Tracheal epithelial cell (primary cell): Measurements from ENCODE around the gene FAM20C. TPM values are rescaled to one million over a fixed set of nuclear protein-coding genes. Genes with fewer than 3 reads are reported as not detected.

ENCODE experiments used
- total RNA-seq: library from RNA; depleted of rRNA; stranded (reverse); fragments of >200 nt; gene quantifications from 2 replicates; pipeline ENCODE4 v1.2.1, GENCODE V29; 2014

FAM20C gene
- 2.1 and 21.9 TPM in 2 replicates for total RNA-seq

GRCh38 chr7:191981-192649 lies at the start of gene FAM20C:
Gene FAM20C, plus strand, starts transcription at chr7:192571. Its CDS starts 629 bp downstream, at chr7:193200.

DNA sequence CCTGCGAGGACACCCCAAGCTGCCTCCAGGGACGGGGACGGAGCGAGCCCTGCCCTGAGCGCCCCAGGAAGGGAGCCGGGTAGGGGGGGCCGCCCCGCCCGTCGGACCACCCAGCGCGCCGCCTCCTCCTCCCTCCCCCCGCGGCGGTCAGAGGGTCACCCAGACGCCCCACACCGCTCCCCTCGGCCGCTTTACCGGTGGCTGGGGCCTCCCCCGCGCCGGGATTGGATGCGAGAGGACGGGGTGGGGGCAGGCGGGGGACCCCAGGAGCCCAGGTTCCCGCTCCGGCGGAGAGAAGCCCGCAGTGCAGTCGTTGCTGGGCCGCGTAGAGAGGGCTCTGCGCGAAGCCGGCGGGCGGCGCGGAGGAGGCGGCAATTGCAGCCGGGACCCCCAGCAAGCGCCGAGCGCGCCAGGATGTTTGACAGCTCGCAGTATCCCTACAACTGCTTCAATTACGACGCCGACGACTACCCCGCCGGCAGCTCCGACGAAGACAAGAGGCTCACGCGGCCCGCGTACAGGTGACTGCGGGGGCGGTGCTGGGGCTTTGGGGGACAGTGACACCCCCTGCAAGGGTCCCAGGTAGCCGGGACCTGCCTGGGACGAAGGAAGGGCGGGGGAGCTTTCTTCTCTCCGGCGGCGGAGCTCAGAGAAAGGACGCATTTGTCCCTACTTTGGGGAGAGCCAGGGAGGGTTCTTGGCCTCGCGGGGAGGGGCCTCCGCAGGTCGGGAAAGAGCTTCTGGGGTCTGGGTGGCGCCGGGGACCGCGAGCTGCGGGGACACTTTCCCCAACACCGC lies 97.6 kb downstream of the FAM20C start, which contains the start of gene FOXL3:
Gene FOXL3 (plus strand): TSS at position 415 of the 798 bp plus-strand sequence. CDS start 0 bp downstream, at position 415.

Other genes starting within 250 kb of the FAM20C start
- not detected in 2 replicates for gene FOXL3, start 97.6 kb downstream of the FAM20C start, total RNA-seq